NT2/D1 (cell line): ENCODE results near the gene SLC39A11.

Source experiments
- DNase-seq: peaks from one replicate; pipeline ENCODE4 v3.0.0-alpha.2; 2011; ENCODE audit warnings: low read depth, low spot score
- H3K27me3 ChIP-seq: 2 replicates; pipeline ENCODE4 v1.6.0; 2011; ENCODE audit warnings: mild to moderate bottlenecking; ENCODE audit not compliant: insufficient read length, insufficient read depth
- H3K36me3 ChIP-seq: 2 replicates; pipeline ENCODE4 v1.6.1; 2011; ENCODE audit warnings: mild to moderate bottlenecking, low read length, mixed read lengths; ENCODE audit not compliant: insufficient read depth, insufficient read length
- H3K4me1 ChIP-seq: 2 replicates; pipeline ENCODE4 v1.5.1; 2011; ENCODE audit not compliant: insufficient read depth, insufficient read length
- H3K4me3 ChIP-seq: 2 replicates; pipeline ENCODE4 v1.5.1; 2011; ENCODE audit warnings: low read depth; ENCODE audit not compliant: insufficient read length
- H3K9ac ChIP-seq: 2 replicates; pipeline ENCODE4 v1.6.0; 2011; ENCODE audit warnings: low read depth; ENCODE audit not compliant: insufficient read length
- H3K9me3 ChIP-seq: 2 replicates; pipeline ENCODE4 v1.5.1; 2011; ENCODE audit warnings: mild to moderate bottlenecking, low read length; ENCODE audit not compliant: insufficient read depth
- SUZ12 ChIP-seq: IDR thresholded peaks from 2 replicates; pipeline ENCODE4 v1.6.1; 2011; ENCODE audit not compliant: insufficient read length, insufficient read depth; ENCODE audit errors: extremely low read depth
- YY1 ChIP-seq: IDR thresholded peaks from 2 replicates; pipeline ENCODE4 v1.6.1; 2011; ENCODE audit not compliant: insufficient read length, insufficient read depth
- ZNF274 ChIP-seq: IDR thresholded peaks from 2 replicates; pipeline ENCODE4 v1.6.1; 2011; ENCODE audit warnings: mild to moderate bottlenecking, low read depth, low read length

The SLC39A11 gene

GRCh38 chr17:73122953-73123605 is 30.6 kb upstream of the SLC39A11 start:
- Histone ChIP-seq H3K36me3 (no peaks in the 10 kb centered on the region), H3K9ac (no peak overlapping the region), H3K4me1 (no peaks in the 10 kb centered on the region), H3K27me3 (no peaks in the 10 kb centered on the region), H3K4me3 (no peak overlapping the region), H3K9me3 (no peaks in the 10 kb centered on the region)
- no peak for DNase-seq
- TF ChIP-seq ZNF274 (no peak), YY1 (no peak), SUZ12 (no peak)

GRCh38 chr17:73121506-73121905 is 29.0 kb upstream of the SLC39A11 start:
- no peaks in the 10 kb centered on the region for H3K27me3 ChIP-seq
- no peak overlapping the region for H3K9ac ChIP-seq
- H3K36me3 ChIP-seq = no peaks in the 10 kb centered on the region
- TF ChIP-seq ZNF274 (no peak), YY1 (no peak), SUZ12 (no peak)
- H3K4me1 ChIP-seq = no peaks in the 10 kb centered on the region
- no peaks in the 10 kb centered on the region for H3K9me3 ChIP-seq
- H3K4me3 ChIP-seq = no peak overlapping the region
- DNase-seq = no peak

GRCh38 chr17:73119631-73120030 is 27.1 kb upstream of the SLC39A11 start:
- Histone ChIP-seq H3K9me3 (no peaks in the 10 kb centered on the region), H3K9ac (no peak overlapping the region), H3K36me3 (no peaks in the 10 kb centered on the region), H3K27me3 (no peaks in the 10 kb centered on the region), H3K4me1 (no peaks in the 10 kb centered on the region), H3K4me3 (no peak overlapping the region)
- TF ChIP-seq YY1 (no peak), SUZ12 (no peak)
- DNase-seq = no peak

GRCh38 chr17:73118951-73119391 is 26.5 kb upstream of the SLC39A11 start:
- Histone ChIP-seq H3K9ac (no peak overlapping the region), H3K4me3 (no peak overlapping the region), H3K4me1 (no peaks in the 10 kb centered on the region), H3K9me3 (no peaks in the 10 kb centered on the region), H3K27me3 (no peaks in the 10 kb centered on the region), H3K36me3 (no peaks in the 10 kb centered on the region)
- TF ChIP-seq SUZ12 (no peak), YY1 (no peak), ZNF274 (no peak)
- DNase-seq = no peak

GRCh38 chr17:73118139-73118538 is 25.7 kb upstream of the SLC39A11 start:
- Histone ChIP-seq H3K36me3 (no peaks in the 10 kb centered on the region), H3K4me3 (no peak overlapping the region), H3K9me3 (no peaks in the 10 kb centered on the region), H3K9ac (no peak overlapping the region), H3K27me3 (no peaks in the 10 kb centered on the region), H3K4me1 (no peaks in the 10 kb centered on the region)
- no peak for TF ChIP-seq SUZ12
- TF ChIP-seq ZNF274 = no peak
- TF ChIP-seq YY1 = no peak
- DNase-seq = no peak

- Histone ChIP-seq H3K4me1 (peaks cover 2% of the 10 kb centered on the region), H3K4me3 (no peak overlapping the region), H3K9me3 (no peaks in the 10 kb centered on the region), H3K27me3 (no peaks in the 10 kb centered on the region), H3K36me3 (no peaks in the 10 kb centered on the region), H3K9ac (no peak overlapping the region)
- DNase-seq = no peak
- TF ChIP-seq ZNF274 = no peak
- TF ChIP-seq YY1 = no peak
- TF ChIP-seq SUZ12 = no peak
Observed at GRCh38 chr17:73112246-73112645, 19.8 kb upstream of the SLC39A11 start.

- H3K27me3 ChIP-seq = no peaks in the 10 kb centered on the region
- TF ChIP-seq YY1 (no peak), SUZ12 (no peak), ZNF274 (no peak)
- H3K36me3 ChIP-seq = no peaks in the 10 kb centered on the region
Observed at GRCh38 chr17:73111386-73111785, 18.9 kb upstream of the SLC39A11 start.

GRCh38 chr17:73107191-73107590 is 14.7 kb upstream of the SLC39A11 start:
- H3K9me3 ChIP-seq = no peaks in the 10 kb centered on the region
- no peaks in the 10 kb centered on the region for H3K36me3 ChIP-seq
- H3K27me3 ChIP-seq = no peaks in the 10 kb centered on the region
- no peak overlapping the region for H3K4me3 ChIP-seq
- H3K9ac ChIP-seq = no peak overlapping the region
- TF ChIP-seq YY1 = no peak
- no peak for TF ChIP-seq ZNF274
- no peak for TF ChIP-seq SUZ12
- no peak for DNase-seq
- peaks cover 2% of the 10 kb centered on the region for H3K4me1 ChIP-seq

More at GRCh38 chr17:73111386-73111785, 18.9 kb upstream of the SLC39A11 start:
- no peak for DNase-seq
- Histone ChIP-seq H3K4me1 (peaks cover 2% of the 10 kb centered on the region), H3K4me3 (no peak overlapping the region), H3K9ac (no peak overlapping the region), H3K9me3 (no peaks in the 10 kb centered on the region)
